Smooth muscle cell of the brain vasculature (primary cell): ENCODE data around the gene MCFD2.

Experiments used
- DNase-seq: peaks from one replicate; pipeline ENCODE4 v3.0.0-alpha.2; 2012; ENCODE audit warnings: low read depth, low spot score

MCFD2 gene

DNA sequence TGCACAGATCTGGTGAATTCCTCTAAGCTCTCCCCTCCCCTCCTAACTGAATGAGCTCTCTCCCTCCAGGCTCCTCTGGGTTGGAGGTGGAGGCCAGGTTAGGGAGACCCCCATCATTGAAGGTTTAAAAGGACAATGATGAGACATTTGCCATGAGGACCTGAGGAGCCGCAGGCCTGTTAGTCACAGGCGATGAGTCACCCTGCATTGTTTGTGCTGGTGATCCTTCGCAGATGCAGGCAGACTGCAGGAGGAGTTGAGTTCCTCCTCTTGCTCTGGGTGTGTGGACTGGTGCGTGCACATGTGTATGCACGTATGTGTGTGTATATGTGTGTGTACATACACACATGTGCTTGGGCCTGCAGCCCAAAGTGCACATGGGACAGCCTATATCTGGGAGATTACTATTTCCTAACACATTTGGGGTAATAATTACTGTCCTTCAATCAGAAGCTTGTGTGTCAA, 42.0 kb downstream of the MCFD2 start:
- DNase-seq = peak; percentile 77

DNA sequence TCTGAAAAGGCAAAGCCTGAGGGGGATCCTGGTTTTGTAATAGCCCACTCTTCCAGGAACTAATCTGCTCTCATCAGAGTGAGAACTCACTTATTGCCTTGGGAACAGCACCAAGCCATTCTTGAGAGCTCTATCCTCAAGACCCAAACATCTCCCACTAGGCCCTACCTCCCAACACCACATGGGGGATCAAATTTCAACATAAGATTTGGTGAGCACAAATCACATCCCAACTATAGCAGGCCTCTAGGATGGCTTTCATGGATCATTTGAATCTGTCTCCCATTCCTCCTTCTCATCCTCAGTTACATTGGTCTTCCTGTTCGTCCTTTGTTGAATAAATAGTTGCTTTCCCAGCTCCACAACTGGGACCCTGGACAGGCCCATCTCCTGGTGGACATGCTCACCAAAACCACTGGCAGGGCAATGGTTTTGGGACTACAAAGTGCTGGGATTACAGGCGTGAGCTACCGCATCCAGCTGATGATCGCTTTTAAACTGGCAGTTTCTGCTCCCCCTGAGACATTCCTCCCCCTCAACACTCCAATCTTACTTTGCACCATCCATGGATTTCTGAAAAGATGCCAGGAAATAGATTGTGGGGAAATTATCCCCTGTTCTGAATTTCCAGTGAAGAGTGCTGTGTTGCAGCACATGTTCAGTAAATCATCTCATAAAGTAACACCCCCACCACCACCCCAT, 42.6 kb downstream of the MCFD2 start:
- DNase-seq = no peak

DNA sequence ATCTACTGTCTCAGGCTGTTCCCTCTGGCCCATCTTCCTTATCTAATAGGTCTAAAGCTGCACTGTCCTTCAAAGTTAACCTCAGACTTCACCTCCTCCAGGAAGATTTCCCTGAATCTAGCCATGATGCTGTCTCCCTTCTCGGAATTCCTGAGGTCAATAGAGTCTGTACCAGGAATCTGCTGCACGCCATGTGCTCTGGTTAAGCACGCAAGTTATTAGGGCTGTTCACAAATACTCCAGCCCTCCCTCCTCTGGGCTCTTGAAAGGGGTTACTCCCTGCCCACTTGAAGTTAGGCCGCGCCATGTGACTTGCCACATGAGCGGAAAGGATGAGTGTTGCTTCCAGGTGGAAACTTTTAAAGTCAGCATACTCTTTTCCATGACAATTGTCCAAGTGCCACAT, 43.6 kb downstream of the MCFD2 start:
- DNase-seq = no peak

GRCh38 chr2:46870051-46870839, 45.4 kb downstream of the MCFD2 start:
- DNase-seq = no peak

GRCh38 chr2:46869621-46870020, 46.0 kb downstream of the MCFD2 start:
- no peak for DNase-seq

DNA sequence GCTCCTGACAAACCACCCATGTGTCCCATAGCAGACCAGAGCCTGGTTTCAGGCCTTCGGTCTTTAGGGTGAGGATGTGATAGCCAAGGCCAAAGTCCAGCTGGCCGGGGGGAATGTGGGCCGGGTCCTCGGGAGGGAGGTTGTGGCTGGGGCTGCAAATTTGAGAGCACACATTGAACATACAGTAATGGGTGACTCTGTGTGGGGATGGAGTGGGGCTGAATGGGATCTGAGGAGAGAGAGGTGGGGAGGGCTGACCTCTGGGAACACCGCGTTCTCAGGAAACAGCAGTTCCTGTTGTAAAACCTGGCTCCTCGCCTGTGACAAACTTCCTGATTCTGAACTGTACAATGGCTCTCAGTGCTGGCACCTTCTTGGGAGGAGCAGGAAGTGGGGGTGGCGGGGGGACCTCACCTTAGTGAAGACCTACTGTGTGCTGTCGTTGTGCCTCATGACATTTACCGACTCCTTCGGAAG, 48.8 kb downstream of the MCFD2 start:
- DNase-seq = no peak

- no peak for DNase-seq
Observed at GRCh38 chr2:46865181-46865970, 50.2 kb downstream of the MCFD2 start.

DNA sequence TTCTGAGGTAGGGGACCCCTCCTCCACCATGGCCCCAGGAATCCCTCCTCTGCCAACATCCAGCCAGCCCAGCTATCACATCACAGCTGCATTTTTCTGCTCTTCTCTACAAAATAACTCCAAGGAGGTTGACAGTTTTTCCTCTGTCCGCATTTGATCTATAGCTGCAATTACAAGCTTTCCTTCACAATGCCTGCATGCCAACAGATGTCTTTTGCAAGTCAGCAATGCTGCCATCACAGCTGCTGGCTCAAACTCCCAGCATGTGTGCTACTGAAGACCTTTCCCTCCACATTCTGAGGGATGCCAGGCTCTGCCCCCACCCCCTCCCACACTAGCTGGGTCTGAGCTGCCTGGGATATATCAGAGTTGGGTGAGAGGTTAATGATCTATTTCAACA, 51.7 kb downstream of the MCFD2 start:
- DNase-seq = no peak

- no peak for DNase-seq
Observed at GRCh38 chr2:46862514-46862913, 53.1 kb downstream of the MCFD2 start.

DNA sequence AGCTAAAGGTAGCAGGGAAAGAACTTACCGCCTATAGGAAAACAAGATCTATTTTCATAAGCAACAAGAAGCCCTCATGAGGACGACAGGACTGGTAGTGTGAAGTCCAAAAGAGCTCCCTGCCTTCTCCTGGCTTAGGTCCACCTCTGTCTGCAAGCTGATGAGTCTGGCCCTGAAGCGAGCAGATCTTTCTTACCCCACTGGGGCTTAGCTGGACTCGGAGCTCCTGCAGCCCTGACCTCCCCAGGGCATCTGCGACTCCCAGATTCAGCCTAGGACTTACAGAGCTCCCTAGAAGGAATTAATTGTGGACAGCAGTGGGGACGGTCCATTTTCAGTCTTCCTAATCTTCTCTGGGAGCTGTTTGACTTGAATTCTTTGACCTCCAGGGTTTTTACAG, 53.7 kb downstream of the MCFD2 start:
- DNase-seq = no peak

- no peak for DNase-seq
Observed at GRCh38 chr2:46859482-46859881, 56.1 kb downstream of the MCFD2 start.

GRCh38 chr2:46858702-46859090, 56.9 kb downstream of the MCFD2 start:
- DNase-seq = no peak

DNA sequence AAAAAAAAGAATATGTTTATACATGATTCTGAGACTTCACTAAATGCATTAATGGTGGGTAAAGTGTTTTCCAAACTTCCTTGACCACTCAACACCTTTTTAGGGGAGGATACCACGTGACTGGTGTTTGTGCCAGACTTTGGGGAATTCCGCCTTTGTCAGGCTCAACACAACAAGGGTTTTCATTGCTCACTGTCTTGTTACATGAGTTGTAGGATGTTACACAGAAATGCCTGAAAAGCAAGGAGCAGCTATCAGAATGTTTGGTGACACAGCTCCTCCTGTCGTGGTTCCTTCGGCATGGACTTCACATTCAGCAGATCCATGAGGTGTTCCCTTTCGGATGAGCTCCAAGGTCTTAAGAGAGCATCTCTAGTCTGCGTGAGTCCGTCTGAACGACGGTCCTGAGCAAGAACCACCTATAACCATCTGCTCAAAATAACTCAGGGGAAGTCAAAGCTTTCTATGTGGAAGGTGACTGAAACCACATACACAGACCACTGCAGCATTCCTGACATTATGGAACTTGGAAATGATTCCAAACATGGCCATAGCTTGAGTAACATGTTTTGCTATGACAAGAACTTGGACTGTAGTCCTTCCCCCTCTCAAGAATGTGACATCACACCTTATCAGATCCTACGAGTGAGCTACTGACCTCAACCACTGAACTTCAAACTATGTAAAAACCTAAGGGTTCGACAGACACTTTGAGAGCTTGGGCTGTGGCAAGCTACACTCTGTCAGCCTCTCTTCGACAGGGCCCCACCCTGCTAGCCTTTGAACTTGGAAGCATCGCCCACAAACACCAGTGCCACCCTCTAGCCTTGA, 57.5 kb downstream of the MCFD2 start:
- DNase-seq = no peak

DNA sequence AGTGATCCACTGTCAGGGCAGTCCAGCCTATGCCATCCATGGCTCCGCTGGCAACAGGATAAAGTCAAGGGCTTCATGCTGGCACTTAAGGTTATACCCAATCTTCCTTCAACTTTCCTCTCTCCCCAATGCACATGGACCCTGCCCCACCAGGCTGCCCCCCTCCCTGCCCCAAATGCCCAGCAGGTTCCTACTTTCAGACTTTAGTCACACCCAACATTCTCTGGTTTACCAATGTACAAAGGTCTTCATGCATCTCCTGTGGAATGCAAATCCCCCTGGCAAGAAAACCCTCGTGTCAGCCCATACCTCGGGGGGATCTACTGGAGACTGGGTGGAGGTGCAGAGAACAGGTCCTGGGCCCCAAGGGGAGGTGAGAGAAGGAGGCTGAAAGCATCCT, 59.3 kb downstream of the MCFD2 start:
- DNase-seq = no peak

DNA sequence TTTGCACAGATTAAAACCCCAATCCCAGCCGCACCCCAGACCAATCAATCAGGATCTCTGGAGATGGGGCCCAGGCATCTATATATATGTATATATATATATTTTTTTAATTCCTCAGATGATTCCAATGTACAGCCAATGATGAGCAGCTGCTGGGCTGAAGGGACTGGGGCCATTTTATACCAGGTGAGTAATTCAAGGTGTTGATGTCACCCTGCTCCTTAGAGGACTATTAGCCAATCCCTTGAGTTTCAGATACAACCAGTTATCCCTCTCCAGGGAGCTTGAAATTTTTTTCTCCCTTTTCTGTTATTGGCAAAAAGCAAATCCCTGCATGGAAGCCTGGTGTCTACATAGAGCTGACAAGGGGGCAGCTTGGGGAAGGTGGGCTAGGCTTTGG, 59.8 kb downstream of the MCFD2 start:
- DNase-seq = no peak

- DNase-seq = no peak
Observed at GRCh38 chr2:46854260-46854659, 61.3 kb downstream of the MCFD2 start.

GRCh38 chr2:46852598-46852997, 63.0 kb downstream of the MCFD2 start:
- DNase-seq = no peak

DNA sequence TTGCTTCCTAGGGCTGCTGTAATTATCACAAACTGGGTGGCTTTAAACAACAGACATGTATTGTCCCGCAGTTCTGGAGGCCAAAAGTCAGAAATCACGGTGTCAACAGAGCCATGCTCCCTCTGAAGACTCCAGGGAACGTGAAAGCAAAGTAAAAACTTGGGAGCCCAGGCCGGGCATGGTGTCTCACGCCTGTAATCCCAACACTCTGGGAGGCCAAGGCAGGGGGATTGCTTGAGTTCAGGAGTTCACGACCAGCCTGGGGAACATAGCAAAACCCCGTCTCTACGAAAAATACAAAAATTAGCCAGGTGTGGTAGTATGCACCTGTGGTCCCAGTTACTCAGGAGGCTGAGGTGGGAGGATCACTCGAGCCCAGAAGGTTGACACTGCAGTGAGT, 63.5 kb downstream of the MCFD2 start:
- no peak for DNase-seq
